ENCODE results near the gene GDF11.

Gene GDF11

GRCh38 chr12:55737581-55738122 is 5.3 kb upstream of the GDF11 start:
- H3K27me3 ChIP-seq (replicated peaks; ENCODE audit: control insufficient read depth, insufficient read depth, low read length) = no peaks in the 10 kb centered on the region
- DNase-seq (ENCODE audit: extremely low read depth, insufficient read length) = no peak
- peak overlapping the region; percentile 81 for H3K4me3 ChIP-seq (replicated peaks; ENCODE audit: low read depth, low read length)
- no peaks in the 10 kb centered on the region for H3K36me3 ChIP-seq (ENCODE audit: control insufficient read depth, insufficient read depth, low read length)
- TF ChIP-seq CTCF (IDR thresholded peaks at IDR 0.05; ENCODE audit: insufficient read depth, low read length, poor library complexity, severe bottlenecking) = no peak

GRCh38 chr12:55738123-55739024 is 4.5 kb upstream of the GDF11 start:
- peak overlapping the region; percentile 81 for H3K4me3 ChIP-seq (replicated peaks; ENCODE audit: low read depth, low read length)
- peak; percentile 68 for TF ChIP-seq CTCF (IDR thresholded peaks at IDR 0.05; ENCODE audit: insufficient read depth, low read length, poor library complexity, severe bottlenecking)
- DNase-seq (ENCODE audit: extremely low read depth, insufficient read length) = peak; percentile 67
- H3K27me3 ChIP-seq (replicated peaks; ENCODE audit: control insufficient read depth, insufficient read depth, low read length) = no peaks in the 10 kb centered on the region
- no peaks in the 10 kb centered on the region for H3K36me3 ChIP-seq (ENCODE audit: control insufficient read depth, insufficient read depth, low read length)

GRCh38 chr12:55739025-55739378 is 3.9 kb upstream of the GDF11 start:
- Histone ChIP-seq H3K4me3 (replicated peaks; ENCODE audit: low read depth, low read length) (no peak overlapping the region), H3K27me3 (replicated peaks; ENCODE audit: control insufficient read depth, insufficient read depth, low read length) (no peaks in the 10 kb centered on the region), H3K36me3 (ENCODE audit: control insufficient read depth, insufficient read depth, low read length) (no peaks in the 10 kb centered on the region)
- TF ChIP-seq CTCF (IDR thresholded peaks at IDR 0.05; ENCODE audit: insufficient read depth, low read length, poor library complexity, severe bottlenecking) = no peak
- no peak for DNase-seq (ENCODE audit: extremely low read depth, insufficient read length)

GRCh38 chr12:55741931-55742680 is 816 bp upstream of the GDF11 start:
- peak overlapping the region; percentile 49 for H3K4me3 ChIP-seq (replicated peaks; ENCODE audit: low read depth, low read length)
- no peaks in the 10 kb centered on the region for H3K27me3 ChIP-seq (replicated peaks; ENCODE audit: control insufficient read depth, insufficient read depth, low read length)
- no peaks in the 10 kb centered on the region for H3K36me3 ChIP-seq (ENCODE audit: control insufficient read depth, insufficient read depth, low read length)
- no peak for DNase-seq (ENCODE audit: extremely low read depth, insufficient read length)
- no peak for TF ChIP-seq CTCF (IDR thresholded peaks at IDR 0.05; ENCODE audit: insufficient read depth, low read length, poor library complexity, severe bottlenecking)

- DNase-seq (ENCODE audit: extremely low read depth, insufficient read length) = peak; percentile 69
- TF ChIP-seq CTCF (IDR thresholded peaks at IDR 0.05; ENCODE audit: insufficient read depth, low read length, poor library complexity, severe bottlenecking) = peak; percentile 30
- H3K27me3 ChIP-seq (replicated peaks; ENCODE audit: control insufficient read depth, insufficient read depth, low read length) = no peaks in the 10 kb centered on the region
- H3K4me3 ChIP-seq (replicated peaks; ENCODE audit: low read depth, low read length) = peak overlapping the region; percentile 69
- H3K36me3 ChIP-seq (ENCODE audit: control insufficient read depth, insufficient read depth, low read length) = no peaks in the 10 kb centered on the region
These were observed 751 bp downstream of the GDF11 start for GRCh38 chr12:55743406-55744339.

All from GM06990 (cell line).